HFF-Myc (cell line): ENCODE measurements around the gene PRIM2.
"Not testable (repeated sequence)": the region's sequence is repeated elsewhere in the genome, so short reads cannot be mapped to it uniquely, and the experiment has no call there.

Experiments
- DNase-seq: peaks from one replicate; pipeline ENCODE4 v3.0.0-alpha.2; 2011; ENCODE audit warnings: low read depth; ENCODE audit errors: extremely low read depth
- H3K4me3 ChIP-seq: replicated peaks from 2 replicates; pipeline ENCODE4 v1.5.1; 2011; ENCODE audit warnings: low read depth, mild to moderate bottlenecking, control low read depth, low read length
- CTCF ChIP-seq: IDR thresholded peaks from 2 replicates; pipeline ENCODE4 v1.5.1; 2012; ENCODE audit warnings: mild to moderate bottlenecking, low read depth, low read length, control low read depth; ENCODE audit errors: missing control alignments

Gene PRIM2

GRCh38 chr6:57461022-57461421 lies 143.6 kb downstream of the PRIM2 start:
- not testable (repeated sequence) for DNase-seq, H3K4me3 ChIP-seq

- not testable (repeated sequence) for H3K4me3 ChIP-seq, DNase-seq
These were observed 146.4 kb downstream of the PRIM2 start for GRCh38 chr6:57463809-57464208.

- H3K4me3 ChIP-seq, DNase-seq: not testable (repeated sequence)
These were observed 148.5 kb downstream of the PRIM2 start for GRCh38 chr6:57465968-57466367.

- no peak overlapping the region for H3K4me3 ChIP-seq
- no peak for TF ChIP-seq CTCF
- DNase-seq = no peak
These were observed 151.6 kb downstream of the PRIM2 start for GRCh38 chr6:57469072-57469471.

GRCh38 chr6:57470148-57470547 lies 152.7 kb downstream of the PRIM2 start:
- not testable (repeated sequence) for DNase-seq, H3K4me3 ChIP-seq

GRCh38 chr6:57471314-57471864 lies 154.0 kb downstream of the PRIM2 start:
- H3K4me3 ChIP-seq, DNase-seq: not testable (repeated sequence)

DNA sequence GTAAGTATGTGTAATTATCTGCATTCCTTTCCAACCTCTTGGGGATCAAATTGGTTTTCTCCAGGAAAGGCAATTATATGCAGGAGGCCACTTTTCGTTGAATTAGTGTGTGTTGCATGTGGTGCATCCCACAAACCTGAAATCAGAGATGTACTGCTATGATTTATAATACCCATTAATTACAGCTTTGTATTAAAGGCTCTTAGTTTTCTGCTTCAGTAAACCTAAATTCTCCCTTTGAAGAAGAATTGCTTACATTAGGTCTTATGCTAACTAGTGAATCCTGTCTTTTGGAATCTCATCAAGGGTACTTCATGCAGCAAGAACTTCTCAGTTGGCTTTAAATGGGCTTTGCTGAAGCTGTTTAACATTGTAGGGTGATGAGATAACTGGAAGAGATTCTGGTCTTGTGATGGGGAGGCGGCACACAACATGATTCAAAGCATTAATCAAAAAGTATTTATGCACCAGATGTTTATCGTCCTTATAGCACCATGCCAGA lies 155.5 kb downstream of the PRIM2 start:
- DNase-seq = peak; percentile 72
- not testable (repeated sequence) for H3K4me3 ChIP-seq

DNA sequence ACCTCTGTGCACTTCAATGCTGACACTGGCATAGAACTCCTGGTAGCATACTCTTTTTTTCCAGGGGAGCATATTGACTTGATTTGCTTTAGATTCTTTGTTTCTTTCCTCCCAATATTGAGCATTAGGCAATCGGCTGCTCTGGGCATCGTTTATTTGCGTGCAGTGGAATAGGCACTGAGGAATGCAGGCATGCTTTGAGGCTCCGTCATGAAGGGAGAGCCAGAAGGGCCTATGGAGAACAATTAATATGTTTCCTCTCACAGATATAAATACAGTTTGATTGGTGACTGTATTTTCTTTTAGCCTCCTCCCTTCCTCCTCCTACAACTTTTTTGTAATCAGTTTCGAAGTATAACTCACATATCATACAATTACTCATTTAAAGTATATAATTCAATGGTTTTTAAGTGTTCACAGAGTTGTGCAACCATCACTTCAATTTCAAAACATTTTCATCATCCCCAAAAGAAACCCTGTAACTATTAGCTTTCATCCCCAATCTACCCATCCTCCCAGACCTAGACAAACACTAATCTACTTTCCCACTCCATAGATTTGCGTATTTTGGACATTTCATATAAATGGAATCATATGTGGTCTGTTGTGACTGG lies 157.5 kb downstream of the PRIM2 start:
- H3K4me3 ChIP-seq, DNase-seq: not testable (repeated sequence)

GRCh38 chr6:57475656-57476055 lies 158.2 kb downstream of the PRIM2 start:
- DNase-seq, H3K4me3 ChIP-seq: not testable (repeated sequence)

DNA sequence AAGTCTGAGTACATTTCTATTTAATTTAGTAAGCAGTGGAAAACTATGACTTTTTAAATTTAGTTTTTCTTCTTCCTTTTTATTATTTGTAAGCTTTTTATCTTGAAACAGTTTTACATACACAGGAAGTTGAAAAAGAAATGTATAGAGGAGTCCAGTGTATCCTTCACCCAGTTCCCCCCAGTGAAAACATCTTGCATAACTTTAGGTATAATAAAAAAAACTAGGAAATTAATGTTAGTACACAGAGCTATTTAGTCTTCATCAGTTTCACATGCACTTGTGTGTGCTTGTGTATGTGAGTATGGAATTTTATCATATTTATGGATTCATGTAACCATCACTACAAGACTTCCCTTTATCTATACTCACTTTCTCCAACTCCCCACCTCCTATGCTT lies 162.8 kb downstream of the PRIM2 start:
- DNase-seq, H3K4me3 ChIP-seq: not testable (repeated sequence)

- not testable (repeated sequence) for H3K4me3 ChIP-seq, DNase-seq
These were observed 163.7 kb downstream of the PRIM2 start for GRCh38 chr6:57481121-57481520.

DNA sequence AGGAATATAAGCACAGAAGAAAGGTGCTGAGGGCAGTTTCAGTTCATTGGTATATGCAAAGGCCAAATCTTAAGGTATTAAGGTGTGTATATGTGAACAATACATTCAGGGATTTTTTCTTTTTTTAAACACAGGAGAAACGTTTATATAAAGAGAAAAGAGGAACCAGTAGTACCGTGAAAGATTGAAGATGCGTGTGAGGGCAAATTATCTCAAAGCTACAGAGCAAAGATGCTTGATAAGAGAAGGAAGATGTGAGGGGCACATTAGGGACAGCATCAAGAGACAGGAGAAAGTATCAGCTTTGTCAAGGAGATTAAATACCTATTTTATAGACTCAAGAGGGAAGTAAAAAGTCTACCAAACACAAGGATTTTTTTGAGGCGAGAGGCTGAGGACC lies 165.0 kb downstream of the PRIM2 start:
- H3K4me3 ChIP-seq, DNase-seq: not testable (repeated sequence)

DNA sequence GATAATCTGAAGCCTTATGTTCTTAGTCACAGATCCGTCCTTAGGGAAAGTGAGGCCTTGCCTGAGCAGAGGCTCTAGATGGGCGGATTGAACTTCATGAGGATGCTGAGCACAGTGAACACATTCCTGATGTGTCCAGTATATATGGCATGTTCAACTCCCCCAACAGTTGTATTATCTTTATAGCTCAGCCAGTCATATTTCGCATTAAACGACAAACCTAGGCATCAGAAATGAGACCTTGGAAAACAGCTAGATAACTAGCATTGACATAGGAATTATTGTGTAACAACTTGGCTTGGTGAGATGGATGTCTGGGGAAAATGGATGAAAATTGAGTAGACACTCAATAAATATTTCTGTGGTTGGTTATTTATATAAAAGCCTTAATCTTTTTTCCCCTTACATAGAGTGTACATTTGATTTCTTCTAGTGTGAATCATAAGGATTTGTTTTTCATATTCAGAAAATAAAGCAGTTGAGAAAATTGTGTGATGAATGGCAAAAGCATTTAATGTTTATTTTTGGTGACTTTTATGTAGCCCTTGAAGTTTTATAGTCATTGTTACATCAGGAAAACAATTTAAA lies 169.2 kb downstream of the PRIM2 start:
- H3K4me3 ChIP-seq, DNase-seq: not testable (repeated sequence)

- H3K4me3 ChIP-seq, DNase-seq: not testable (repeated sequence)
These were observed 171.1 kb downstream of the PRIM2 start for GRCh38 chr6:57488551-57488950.

DNA sequence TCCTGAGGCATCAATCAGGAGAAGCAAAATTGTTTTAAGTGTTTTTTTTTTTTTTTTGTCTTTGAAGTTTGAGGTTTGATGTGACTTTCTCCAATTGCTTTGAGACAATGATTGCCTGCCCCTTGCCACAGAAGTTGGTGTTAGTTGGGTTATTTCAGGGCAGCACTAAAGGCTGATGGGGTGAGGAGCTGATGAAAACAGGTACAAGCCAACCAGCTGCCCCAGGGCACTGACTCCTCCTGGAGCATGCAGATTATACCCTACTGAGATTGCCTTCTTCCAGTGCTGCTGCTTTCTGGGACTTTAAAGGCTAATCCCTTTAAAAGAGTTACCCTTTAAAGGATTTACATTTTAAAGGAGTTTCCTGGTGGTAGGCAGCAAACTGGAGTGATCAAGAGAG lies 172.5 kb downstream of the PRIM2 start:
- DNase-seq = not testable (repeated sequence)

GRCh38 chr6:57491795-57492194 lies 174.4 kb downstream of the PRIM2 start:
- not testable (repeated sequence) for DNase-seq, H3K4me3 ChIP-seq

More for the DNA sequence above, 172.5 kb downstream of the PRIM2 start:
- not testable (repeated sequence) for H3K4me3 ChIP-seq

DNA sequence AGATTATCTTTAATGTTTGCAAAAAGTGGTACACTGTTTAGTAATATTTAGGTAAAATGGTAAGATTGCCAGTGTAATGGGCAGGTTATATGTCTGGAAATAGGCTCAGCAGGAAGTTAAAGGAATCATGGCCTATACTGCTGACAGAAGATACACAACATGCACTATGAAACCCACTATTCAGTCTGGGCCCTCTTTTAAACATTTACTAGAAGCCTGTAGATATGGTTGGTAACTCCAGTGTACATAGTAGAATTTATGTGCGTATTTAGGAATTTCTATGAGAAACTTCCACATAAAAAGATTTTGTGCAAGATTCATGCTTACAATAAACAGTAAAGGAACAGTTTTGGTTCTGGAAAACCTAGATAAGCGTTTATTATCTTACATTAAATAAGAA lies 178.8 kb downstream of the PRIM2 start:
- H3K4me3 ChIP-seq, DNase-seq: not testable (repeated sequence)

GRCh38 chr6:57500368-57501021 lies 183.1 kb downstream of the PRIM2 start:
- H3K4me3 ChIP-seq, DNase-seq: not testable (repeated sequence)
